GM18508 (cell line): ENCODE results near the gene KLHL12.

ENCODE experiments used
- ATAC-seq: cut with Tn5 transposase; IDR thresholded peaks from one replicate; pipeline ENCODE4 v1.9.1; 2021; ENCODE audit warnings: moderate number of reproducible peaks; ENCODE audit not compliant: insufficient read depth, unreplicated experiment

Gene KLHL12

GRCh38 chr1:202890392-202890791 is 36.6 kb downstream of the KLHL12 start:
- no peak for ATAC-seq

GRCh38 chr1:202888531-202889360 is 38.3 kb downstream of the KLHL12 start, which contains the start of gene RABIF:
RABIF (minus strand) TSS chr1:202889149; CDS start chr1:202889098, 51 bp downstream.
- ATAC-seq = peak; percentile 67

- no peak for ATAC-seq
Observed at GRCh38 chr1:202888221-202888530, 38.9 kb downstream of the KLHL12 start.

- no peak for ATAC-seq
Observed at GRCh38 chr1:202880961-202881460, 46.0 kb downstream of the KLHL12 start.

GRCh38 chr1:202880062-202880461 is 47.0 kb downstream of the KLHL12 start:
- no peak for ATAC-seq

- ATAC-seq = no peak
Observed at GRCh38 chr1:202879128-202879527, 47.9 kb downstream of the KLHL12 start.

- ATAC-seq = no peak
Observed at GRCh38 chr1:202873026-202873425, 54.0 kb downstream of the KLHL12 start.

GRCh38 chr1:202871367-202871766 is 55.7 kb downstream of the KLHL12 start:
- ATAC-seq = no peak

- no peak for ATAC-seq
Observed at GRCh38 chr1:202862679-202863560, 64.1 kb downstream of the KLHL12 start.

- no peak for ATAC-seq
Observed at GRCh38 chr1:202861420-202862132, 65.5 kb downstream of the KLHL12 start.

- no peak for ATAC-seq
Observed at GRCh38 chr1:202860744-202861419, 66.2 kb downstream of the KLHL12 start.

GRCh38 chr1:202858789-202859414 is 68.1 kb downstream of the KLHL12 start:
- ATAC-seq = no peak

- ATAC-seq = no peak
Observed at GRCh38 chr1:202858331-202858730, 68.7 kb downstream of the KLHL12 start.

- ATAC-seq = no peak
Observed at GRCh38 chr1:202857136-202857610, 69.9 kb downstream of the KLHL12 start.

GRCh38 chr1:202856014-202856413 is 71.0 kb downstream of the KLHL12 start:
- no peak for ATAC-seq

- ATAC-seq = no peak
Observed at GRCh38 chr1:202854787-202855186, 72.2 kb downstream of the KLHL12 start.

- no peak for ATAC-seq
Observed at GRCh38 chr1:202852163-202852904, 74.7 kb downstream of the KLHL12 start.

- ATAC-seq = no peak
Observed at GRCh38 chr1:202850593-202851362, 76.3 kb downstream of the KLHL12 start.
